GM19351 (cell line): ENCODE results near the gene LRRC25.
"Not testable (repeated sequence)": the region's sequence is repeated elsewhere in the genome, so short reads cannot be mapped to it uniquely, and the experiment has no call there.

Experiments used
- ATAC-seq: cut with Tn5 transposase; IDR thresholded peaks from one replicate; pipeline ENCODE4 v1.9.1; 2021; ENCODE audit warnings: mild to moderate bottlenecking, moderate library complexity; ENCODE audit not compliant: unreplicated experiment

LRRC25 gene

DNA sequence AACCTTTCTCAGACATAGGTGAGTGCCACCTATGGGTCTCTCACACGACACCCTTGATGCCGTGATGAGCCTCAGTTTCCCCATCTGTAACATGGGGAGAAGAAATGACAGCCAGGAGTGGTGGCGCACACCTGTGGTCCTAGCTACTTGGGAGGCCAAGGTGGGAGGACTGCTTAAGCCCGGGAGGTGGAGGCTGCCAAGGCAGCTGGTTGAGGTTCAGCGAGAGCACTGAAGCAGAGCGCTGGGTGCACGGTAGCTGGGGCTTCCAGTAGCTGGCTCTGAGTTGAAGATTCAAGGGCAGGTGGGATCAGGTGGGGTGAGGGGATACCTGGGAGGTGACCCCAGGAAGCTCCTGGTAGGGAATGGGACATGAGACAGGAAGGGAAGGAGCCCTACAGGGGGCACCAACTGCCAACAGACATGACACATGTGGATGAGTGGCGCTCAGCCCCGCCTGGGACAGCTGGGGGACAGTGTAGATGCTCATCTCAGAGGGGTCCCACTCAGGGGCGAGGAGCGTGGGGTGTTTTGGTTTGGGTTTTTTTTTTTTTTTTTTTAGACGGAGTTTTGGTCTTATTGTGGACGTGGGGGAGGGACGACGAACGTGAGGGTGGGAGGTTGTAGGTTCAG, 15.3 kb upstream of the LRRC25 start:
- no peak for ATAC-seq

DNA sequence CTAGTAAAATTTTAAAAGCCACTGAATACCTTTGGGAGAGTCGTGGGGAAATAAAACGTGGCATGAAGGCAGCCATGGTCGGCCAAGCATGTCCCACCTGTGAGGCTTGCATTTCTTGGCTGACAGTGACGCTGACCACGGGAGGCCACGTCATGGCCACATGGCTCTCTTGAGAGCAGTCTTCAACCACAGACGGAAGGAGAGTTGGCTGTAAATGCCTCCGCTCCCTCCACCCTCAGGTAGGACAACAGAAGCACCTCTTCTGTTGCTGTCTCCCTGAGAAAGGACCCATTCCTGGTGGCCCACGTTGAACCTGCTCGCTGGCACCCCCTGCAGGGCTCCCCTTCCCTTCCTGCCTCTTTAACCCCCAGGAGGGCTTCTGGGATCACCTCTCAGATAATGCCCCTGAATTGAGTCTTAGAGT, 10.6 kb upstream of the LRRC25 start:
- no peak for ATAC-seq

DNA sequence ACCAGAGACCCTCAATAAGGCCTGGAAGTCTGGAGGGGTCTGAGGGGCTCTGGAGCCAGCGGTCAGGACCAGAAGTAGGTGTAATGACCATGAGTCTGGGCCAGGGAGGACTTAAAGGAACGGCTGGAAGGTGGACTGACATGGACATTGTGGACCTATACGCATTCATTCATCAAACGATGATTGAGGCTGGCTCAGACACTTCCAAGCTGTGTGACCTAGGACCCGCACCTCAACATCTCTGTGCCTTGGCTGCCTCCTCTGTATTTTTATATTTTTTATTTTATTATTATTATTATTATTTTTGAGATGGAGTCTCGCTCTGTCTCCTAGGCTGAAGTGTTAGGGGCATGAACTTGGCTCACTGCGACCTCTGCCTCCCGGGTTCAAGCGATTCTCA, 9.3 kb upstream of the LRRC25 start:
- no peak for ATAC-seq

DNA sequence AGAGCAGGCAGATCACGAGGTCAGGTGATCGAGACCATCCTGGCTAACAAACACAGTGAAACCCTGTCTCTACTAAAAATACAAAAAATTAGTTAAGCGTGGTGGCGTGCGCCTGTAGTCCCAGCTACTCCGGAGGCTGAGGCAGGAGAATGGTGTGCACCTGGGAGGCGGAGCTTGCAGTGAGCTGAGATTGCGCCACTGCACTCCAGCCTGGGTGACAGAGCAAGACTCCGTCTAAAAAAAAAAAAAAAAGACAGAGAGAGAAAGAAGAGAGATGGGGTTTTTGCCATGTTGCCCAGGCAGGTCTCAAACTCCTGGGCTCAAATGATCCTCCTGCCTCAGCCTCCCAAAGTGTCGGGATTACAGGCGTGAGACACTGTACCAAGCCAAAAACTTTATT, 8.3 kb upstream of the LRRC25 start:
- not testable (repeated sequence) for ATAC-seq

DNA sequence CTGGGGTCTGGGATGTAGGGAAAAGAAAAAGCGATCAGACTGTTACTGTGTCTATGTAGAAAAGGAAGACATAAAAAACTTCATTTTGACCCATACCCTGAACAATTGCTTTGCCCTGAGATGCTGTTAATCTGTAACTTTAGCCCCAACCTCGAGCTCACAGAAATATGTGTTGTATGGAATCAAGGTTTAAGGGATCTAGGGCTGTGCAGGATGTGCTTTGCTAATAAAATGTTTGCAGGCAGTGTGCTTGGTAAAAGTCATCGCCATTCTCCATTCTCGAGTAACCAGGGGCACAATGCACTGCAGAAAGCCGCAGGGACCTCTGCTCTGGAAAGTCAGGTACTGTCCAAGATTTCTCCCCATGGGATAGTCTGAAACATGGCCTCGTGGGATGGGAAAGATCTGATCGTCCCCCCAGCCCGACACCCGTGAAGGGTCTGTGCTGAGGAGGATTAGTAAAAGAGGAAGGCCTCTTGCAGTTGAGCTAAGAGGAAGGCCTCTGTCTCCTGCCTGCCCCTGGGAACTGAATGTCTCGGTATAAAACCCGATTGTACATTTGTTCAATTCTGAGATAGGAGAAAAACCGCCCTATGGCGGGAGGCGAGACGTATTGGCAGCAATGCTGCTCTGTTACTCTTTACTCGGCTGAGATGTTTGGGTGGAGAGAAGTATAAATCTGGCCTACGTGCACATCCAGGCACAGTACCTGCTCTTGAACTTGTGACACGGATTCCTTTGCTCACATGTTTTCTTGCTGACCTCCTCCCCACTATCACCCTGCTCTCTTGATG, 5.2 kb upstream of the LRRC25 start:
- ATAC-seq: not testable (repeated sequence)

DNA sequence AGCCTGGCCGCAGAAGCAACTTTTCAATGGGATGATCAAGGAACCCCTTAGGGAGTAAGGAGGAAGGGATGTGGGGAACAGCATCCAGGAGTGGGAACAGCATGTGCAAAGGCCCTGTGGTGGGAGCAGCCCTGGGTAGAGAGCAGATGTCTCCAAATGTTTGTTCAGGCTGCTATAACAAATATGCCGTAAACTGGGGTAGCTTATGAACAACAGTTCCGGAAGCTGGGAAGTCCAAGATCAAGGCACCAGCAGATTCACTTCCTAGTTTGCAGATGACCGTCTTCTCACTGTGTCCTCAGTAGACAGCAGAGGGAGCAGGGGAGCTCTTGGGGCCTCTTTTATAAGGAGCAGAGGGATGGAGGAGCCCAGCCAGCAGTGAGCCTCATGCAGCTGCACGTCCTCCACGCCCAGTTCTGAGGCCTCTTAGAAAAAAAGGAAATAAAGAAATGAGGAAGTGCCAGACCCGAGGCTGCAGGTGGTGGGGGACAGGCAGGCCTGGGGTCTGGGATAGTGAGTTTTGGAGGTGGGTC, 4.2 kb upstream of the LRRC25 start:
- no peak for ATAC-seq

DNA sequence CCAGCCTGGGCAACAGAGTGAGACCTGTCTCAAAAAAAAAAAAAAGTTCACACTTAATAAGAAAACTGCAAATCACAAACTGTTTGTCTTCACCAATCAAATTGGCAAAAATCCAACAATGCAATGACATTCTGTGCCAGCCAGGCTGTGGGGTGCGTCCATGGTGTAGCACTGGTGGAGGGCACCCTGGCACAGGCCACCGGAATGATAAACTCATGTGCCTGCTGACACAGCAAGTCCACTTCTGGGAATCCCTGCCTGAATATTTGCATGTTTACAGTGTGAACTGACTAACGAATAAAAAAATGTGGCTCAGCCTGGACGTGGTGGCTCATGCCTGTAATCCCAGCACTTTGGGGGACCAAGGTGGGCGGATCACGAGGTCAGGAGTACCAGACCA, 1.6 kb upstream of the LRRC25 start:
- no peak for ATAC-seq

DNA sequence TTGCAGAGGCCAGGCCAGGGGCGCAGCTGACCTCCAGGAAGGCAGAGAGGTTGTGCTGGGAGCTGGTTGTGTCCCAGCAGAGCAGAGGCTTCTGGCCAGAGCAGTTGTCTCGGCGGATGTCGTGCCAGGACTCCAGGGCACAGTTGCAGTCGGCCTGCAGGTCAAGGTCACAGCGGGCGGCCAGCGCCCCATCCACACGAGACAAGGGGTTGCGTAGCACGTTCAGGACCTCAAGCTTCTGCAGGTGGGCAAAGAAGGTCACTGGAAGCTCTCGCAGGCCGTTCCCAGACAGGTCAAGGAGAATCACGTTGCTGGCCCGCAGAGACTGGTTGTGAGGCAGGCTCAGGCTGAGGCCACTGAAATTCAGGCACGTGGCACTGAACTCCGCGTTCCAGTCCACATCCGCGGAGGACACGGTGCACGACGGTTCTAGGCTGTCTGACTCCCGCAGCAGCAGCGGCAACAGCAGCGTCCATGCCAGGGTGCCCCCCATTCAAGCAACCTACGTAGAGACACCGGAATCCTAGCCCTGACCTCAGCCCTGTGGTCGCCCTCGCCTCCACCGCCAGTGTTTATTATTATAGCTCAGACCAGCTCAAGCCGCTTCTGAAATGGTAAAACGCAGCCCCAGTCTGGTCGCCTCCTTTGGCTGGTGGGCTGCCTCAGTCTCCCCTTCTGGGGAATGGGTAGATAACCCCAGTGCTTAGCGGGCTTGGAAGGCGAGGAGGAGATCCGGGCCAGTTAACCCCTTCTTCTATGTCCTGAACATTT, 766 bp downstream of the LRRC25 start:
- no peak for ATAC-seq

DNA sequence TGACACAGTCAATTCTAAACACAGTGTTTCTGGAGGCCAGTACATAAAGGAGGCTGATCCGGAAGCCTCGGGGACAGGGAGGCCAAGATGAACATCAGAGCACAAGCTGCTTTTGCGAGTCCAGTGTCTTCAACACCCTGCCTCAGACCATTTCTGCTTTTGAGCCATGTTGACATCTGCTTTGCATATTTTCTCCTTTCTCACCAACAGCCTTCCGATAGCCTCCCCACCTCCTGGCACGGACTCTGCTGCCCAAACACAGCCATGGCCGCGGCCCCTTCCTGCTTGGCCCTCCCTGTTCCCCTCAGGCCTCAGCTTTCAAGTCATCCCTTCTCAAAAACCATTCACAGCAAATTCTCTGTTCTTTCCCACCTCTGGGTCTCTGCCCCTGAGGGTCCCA, 3.6 kb downstream of the LRRC25 start:
- ATAC-seq: no peak

DNA sequence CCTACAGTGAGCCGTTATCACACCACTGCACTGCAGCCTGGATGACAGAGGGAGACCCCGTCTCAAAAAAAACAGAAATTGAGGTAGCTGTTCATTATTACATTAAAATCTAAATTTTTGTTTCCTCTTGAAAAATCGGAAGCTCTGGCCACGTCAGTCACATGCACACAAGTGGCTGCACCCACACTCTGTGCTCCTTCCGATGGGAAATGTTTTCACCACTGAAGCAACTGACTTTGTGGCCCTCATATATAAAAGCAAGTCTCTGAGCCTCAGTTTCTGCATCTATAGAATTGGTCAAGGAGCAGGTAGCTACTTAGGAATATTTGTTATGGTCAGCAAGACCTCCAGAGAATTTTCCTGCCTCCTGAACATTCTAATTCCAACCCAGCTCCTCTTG, 4.5 kb downstream of the LRRC25 start:
- no peak for ATAC-seq

DNA sequence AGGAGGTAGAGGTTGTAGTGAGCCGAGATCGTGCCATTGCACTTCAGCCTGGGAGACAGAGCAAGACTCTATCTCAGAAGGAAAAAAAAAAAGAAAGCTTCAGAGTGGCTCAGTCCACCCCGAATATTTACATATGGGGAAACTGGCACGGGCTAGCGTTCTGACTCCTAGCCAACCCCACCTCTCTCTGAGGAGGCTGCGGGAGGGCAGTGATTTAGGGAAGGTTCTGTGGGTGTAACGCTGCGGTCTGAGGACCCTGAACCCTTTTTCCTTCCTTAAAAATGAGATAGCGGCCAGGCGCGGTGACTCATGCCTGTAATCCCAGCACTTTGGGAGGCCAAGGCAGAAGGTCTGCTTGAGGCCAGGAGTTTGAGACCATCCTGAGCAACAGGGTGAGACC, 5.0 kb downstream of the LRRC25 start:
- no peak for ATAC-seq

DNA sequence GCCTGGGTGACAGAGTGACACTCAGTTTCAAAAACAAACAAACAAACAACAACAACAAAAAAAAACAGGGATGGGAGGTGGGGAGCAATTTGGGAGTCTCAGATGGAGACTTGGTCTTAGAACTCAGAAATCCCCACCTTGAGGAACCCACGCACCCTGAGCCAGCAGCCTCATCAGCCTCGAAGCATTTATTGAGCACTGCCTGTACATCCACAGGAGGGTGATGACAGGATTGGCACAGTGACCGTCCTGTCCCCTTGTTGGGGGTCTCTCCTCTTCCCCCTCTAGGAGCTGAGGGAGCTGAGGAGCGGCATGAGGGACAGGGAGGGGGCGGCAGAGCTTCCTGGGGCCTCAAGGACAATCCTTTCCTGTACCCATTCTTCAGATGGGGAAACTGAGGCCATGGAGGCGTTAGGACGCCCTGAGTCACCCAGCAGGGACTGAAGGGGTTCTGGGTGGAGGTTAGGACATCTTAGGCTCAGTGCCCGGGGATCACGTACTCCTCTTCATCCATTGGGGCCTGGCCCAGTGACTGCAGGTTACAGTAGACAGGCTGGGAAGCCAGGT, 5.8 kb downstream of the LRRC25 start:
- no peak for ATAC-seq

DNA sequence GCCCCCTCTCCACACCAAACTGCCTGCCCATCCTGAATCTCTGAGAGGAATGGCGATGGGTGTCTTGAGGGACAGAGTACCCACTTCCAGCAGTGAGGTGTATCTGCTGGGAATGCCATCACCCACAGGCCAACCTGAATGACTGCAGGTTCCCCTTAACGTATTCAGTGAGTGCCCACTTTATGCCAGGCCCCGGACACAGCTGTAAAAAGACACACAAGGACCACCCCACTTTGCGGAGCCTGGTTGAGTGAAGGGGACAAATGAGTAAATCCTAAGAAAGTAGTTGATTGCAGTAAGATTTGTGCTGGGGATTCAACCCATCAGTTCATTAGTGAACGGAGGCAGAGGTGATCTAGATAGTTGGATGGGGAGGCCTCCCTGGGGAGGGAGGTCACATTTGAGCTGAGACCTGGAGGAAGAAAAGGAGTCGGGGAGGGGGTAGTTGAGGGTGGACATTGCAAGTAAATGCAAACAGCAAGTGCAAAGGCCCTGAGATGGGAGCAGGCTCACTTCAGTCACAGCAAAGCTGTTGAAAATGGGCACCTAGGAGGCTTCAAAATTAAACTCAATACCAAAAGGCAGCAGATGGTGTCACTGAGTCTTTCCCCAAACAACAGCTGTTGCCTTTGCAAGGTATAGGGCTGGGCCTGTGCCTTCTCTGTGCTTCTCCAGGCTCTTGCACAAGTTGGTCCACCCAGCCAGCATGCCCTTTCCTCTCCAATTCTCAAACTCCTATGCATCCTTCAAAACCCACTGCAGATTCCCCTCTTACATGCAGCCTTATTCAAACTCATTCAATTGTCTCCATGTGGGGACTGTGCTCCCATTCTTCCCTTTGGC, 7.1 kb downstream of the LRRC25 start:
- no peak for ATAC-seq

DNA sequence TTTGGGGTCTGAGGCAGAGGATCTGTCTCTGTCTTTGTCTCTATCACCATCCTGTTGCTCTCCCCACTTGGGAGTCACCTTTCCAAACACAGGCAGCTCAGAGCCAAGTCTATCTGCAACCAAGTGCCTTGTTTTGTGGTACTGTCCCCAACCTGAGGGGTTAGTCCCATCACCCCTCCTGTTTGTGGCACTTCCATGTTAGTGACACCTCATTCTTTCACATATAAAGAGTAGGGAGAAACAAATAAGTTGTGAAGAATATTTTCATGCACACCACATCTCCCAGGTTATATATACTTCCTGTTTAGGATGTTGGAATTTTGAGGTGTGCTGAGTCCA, 7.7 kb downstream of the LRRC25 start:
- ATAC-seq: no peak

DNA sequence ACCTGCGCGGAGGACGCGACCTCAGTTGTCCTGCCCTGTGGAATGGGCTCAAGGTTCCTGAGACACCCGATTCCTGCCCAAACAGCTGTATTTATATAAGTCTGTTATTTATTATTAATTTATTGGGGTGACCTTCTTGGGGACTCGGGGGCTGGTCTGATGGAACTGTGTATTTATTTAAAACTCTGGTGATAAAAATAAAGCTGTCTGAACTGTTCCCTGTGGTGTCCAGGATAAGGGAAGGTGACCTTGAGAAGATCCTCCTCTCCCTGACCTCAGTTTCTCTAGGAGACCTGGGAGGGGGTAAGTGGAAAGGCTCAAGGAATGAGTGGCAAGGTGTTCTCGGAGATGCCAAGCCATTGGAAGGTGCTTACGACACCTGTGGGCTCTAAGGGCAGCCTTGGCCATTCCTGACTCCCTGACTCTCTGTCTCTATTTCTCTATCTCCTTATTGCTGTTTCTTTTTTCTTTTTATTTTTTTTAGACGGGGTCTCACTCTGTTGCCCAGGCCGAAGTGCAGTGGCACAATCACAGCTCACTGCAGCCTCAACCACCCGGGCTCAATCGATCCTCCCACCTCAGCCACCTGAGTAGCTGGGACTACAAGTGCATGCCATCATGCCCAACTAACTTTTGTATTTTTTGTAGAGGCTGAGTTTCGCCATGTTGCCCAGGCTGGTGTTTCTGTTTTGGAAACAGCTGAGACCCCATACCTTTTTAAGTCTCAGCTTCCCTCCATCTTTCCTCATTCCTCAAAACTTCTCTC, 8.3 kb downstream of the LRRC25 start:
- no peak for ATAC-seq

DNA sequence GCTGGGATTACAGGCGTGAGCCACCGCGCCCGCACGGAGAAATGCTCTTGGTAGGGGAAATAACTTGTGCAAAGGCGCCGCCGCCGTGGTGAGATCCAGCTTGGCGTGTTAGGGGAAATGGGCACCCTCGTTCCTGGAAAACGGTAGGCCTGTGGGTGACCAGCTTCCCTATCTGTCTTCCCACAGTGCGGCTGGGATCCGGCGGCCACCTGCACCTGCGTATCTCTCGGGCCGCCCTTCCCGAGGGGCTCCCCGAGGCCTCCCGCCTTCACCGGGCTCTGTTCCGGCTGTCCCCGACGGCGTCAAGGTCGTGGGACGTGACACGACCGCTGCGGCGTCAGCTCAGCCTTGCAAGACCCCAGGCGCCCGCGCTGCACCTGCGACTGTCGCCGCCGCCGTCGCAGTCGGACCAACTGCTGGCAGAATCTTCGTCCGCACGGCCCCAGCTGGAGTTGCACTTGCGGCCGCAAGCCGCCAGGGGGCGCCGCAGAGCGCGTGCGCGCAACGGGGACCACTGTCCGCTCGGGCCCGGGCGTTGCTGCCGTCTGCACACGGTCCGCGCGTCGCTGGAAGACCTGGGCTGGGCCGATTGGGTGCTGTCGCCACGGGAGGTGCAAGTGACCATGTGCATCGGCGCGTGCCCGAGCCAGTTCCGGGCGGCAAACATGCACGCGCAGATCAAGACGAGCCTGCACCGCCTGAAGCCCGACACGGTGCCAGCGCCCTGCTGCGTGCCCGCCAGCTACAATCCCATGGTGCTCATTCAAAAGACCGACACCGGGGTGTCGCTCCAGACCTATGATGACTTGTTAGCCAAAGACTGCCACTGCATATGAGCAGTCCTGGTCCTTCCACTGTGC, 9.1 kb downstream of the LRRC25 start:
- ATAC-seq: no peak

DNA sequence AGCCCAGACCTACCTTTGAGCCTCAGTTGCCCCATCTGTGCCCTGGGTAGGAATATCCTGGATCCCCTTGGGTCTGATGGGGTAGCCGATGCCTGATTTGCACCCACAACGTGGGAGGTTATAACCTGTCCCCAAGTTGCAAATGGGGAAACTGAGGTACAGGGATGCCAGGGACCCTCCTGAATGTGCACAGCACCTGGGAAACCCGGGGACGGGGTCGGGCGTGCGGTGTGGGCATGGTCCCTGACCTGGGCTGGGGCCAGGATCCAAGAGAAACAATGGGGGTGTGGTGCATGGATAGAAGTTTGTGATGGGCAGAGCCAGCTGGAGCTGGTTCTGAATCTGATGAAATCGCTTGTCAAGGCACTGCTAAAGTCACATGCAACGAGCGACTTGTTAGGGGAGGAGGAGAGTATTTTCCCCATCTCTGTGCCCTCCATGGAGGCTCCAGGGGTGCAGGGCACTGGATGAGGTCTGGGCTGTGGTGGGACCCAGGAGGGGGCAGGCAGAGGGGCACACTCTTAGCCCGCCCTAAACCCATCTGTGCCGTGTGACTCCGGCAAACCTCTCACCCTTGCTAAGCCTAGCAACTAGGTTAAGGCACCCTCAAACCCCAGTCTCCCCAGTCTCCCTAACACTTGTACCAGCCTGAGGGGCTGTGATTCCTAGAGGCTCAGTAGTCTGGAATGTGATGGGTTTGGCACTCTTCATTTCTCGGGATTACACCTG, 10.7 kb downstream of the LRRC25 start:
- no peak for ATAC-seq
